CMK (cell line): ENCODE results near the gene AMER1.
A peak's percentile ranks its signal among the peaks of the same experiment; 100 is the strongest.
"Not testable (repeated sequence)": the region's sequence is repeated elsewhere in the genome, so short reads cannot be mapped to it uniquely, and the experiment has no call there.

ENCODE experiments used
- DNase-seq: peaks from one replicate; pipeline ENCODE4 v3.0.0-alpha.2; 2010; ENCODE audit warnings: low read depth

Gene AMER1

GRCh38 chrX:64205441-64205734 lies at the start of gene AMER1:
Gene AMER1 (minus strand): TSS chrX:64205708. CDS start chrX:64193286, 12,422 bp downstream.
- DNase-seq = no peak

- DNase-seq = no peak
Measured at GRCh38 chrX:64230123-64230970, 24.8 kb upstream of the AMER1 start, which contains the start of gene ASB12. Gene ASB12 (minus strand): TSS chrX:64230607. CDS start chrX:64225650, 4,957 bp downstream.

- no peak for DNase-seq
Measured at GRCh38 chrX:64229154-64229553, 23.6 kb upstream of the AMER1 start.

GRCh38 chrX:64218023-64218422 lies 12.5 kb upstream of the AMER1 start:
- no peak for DNase-seq

- not testable (repeated sequence) for DNase-seq
Measured at GRCh38 chrX:64213989-64214388, 8.5 kb upstream of the AMER1 start.

- no peak for DNase-seq
Measured at GRCh38 chrX:64206556-64207162, 1.2 kb upstream of the AMER1 start.

GRCh38 chrX:64205735-64206501 lies 410 bp upstream of the AMER1 start:
- peak; percentile 73 for DNase-seq

- no peak for DNase-seq
Measured at GRCh38 chrX:64204701-64205440, 637 bp downstream of the AMER1 start.

- DNase-seq = no peak
Measured at GRCh38 chrX:64204252-64204651, 1.3 kb downstream of the AMER1 start.

GRCh38 chrX:64202808-64203325 lies 2.6 kb downstream of the AMER1 start:
- no peak for DNase-seq

GRCh38 chrX:64198036-64198435 lies 7.5 kb downstream of the AMER1 start:
- no peak for DNase-seq

GRCh38 chrX:64196606-64197005 lies 8.9 kb downstream of the AMER1 start:
- DNase-seq = no peak

- DNase-seq = no peak
Measured at GRCh38 chrX:64195862-64196261, 9.6 kb downstream of the AMER1 start.

GRCh38 chrX:64192673-64193072 lies 12.8 kb downstream of the AMER1 start:
- no peak for DNase-seq

GRCh38 chrX:64192040-64192439 lies 13.5 kb downstream of the AMER1 start:
- no peak for DNase-seq

- DNase-seq = no peak
Measured at GRCh38 chrX:64191281-64192010, 14.1 kb downstream of the AMER1 start.

- DNase-seq = no peak
Measured at GRCh38 chrX:64190136-64190740, 15.3 kb downstream of the AMER1 start.

- DNase-seq = no peak
Measured at GRCh38 chrX:64188901-64189300, 16.6 kb downstream of the AMER1 start.

GRCh38 chrX:64187762-64188150 lies 17.8 kb downstream of the AMER1 start:
- DNase-seq = no peak

- no peak for DNase-seq
Measured at GRCh38 chrX:64186974-64187761, 18.3 kb downstream of the AMER1 start.
